ENCODE data around the gene STK24. TPM values are rescaled to one million over a fixed set of nuclear protein-coding genes. Genes with fewer than 3 reads are reported as not detected.

The STK24 gene
- polyA plus RNA-seq, 2 of the 4 experiments (the other 2 are of a cell fraction), result 46.1 to 55.6 TPM

DNA sequence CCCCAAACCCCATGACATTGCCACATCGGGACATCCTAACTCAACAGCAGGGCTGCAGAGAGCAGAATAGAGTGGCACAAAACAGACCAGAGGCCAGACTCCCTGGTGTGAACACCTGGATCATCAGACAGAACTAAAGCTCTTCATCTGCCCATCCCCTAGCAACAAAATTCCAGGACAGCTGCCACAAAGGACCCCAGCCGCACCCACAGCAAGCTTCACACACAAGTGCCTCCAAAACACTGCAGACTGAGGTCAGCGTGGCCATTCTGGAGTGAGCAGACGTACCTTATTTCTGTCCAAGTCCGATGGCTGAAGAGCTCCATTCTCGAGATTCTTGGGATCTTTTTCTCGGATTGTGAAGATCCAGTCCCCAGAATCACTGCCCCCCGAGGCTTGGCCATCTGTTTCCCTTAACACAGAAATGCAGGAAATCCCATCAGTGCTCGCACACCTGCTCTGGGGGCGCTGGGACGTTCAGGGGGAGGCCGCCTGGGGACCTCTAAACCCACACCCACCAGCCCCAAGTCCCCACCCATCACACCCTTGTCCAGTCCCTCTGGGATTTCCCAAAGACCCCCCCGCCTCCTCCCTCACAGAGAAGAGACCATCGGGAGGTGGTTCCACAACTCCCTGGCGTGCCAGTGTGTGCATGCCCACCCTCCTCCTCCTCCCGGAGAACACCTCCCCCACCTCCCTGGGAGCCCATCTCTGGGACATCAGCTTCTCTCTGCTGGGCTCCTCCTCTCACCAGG, 115.2 kb downstream of the STK24 start:
- no peak for TF ChIP-seq MAZ (IDR thresholded peaks at IDR 0.05; ENCODE audit: borderline replicate concordance, low read depth, low read length)
- TF ChIP-seq NR3C1 (IDR thresholded peaks at IDR 0.05), result no peak
- no peak for TF ChIP-seq MYC (IDR thresholded peaks at IDR 0.05; ENCODE audit: borderline replicate concordance, low read length)
- no peak for TF ChIP-seq TP53 (CRISPR knock-in tag; IDR thresholded peaks at IDR 0.05)
- TF ChIP-seq, protein P1, sequence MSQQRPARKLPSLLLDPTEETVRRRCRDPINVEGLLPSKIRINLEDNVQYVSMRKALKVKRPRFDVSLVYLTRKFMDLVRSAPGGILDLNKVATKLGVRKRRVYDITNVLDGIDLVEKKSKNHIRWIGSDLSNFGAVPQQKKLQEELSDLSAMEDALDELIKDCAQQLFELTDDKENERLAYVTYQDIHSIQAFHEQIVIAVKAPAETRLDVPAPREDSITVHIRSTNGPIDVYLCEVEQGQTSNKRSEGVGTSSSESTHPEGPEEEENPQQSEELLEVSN (IDR thresholded peaks at IDR 0.05; ENCODE audit: borderline replicate concordance, low read depth), result no peak
- no peak for TF ChIP-seq NFE2L2 (conservative IDR thresholded peaks at IDR 0.05; ENCODE audit: low read length)
- TF ChIP-seq CHD2 (IDR thresholded peaks at IDR 0.05; ENCODE audit: low read length, partially characterized antibody), result no peak
- TF ChIP-seq CBX8 (IDR thresholded peaks at IDR 0.05), result no peak
- TF ChIP-seq, protein P2, sequence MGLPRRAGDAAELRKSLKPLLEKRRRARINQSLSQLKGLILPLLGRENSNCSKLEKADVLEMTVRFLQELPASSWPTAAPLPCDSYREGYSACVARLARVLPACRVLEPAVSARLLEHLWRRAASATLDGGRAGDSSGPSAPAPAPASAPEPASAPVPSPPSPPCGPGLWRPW (IDR thresholded peaks at IDR 0.05), result no peak
- TF ChIP-seq ZC3H11A (IDR thresholded peaks at IDR 0.05), result no peak
- no peak for TF ChIP-seq GATA3 (IDR thresholded peaks at IDR 0.05; ENCODE audit: borderline replicate concordance)
- no peak for TF ChIP-seq RARB (CRISPR knock-in tag; IDR thresholded peaks at IDR 0.05)
- no peak for TF ChIP-seq ZSCAN20 (CRISPR knock-in tag; IDR thresholded peaks at IDR 0.05)
- no peak for TF ChIP-seq ESRRA (IDR thresholded peaks at IDR 0.05; ENCODE audit: borderline replicate concordance, low read length)
- TF ChIP-seq, protein P3, sequence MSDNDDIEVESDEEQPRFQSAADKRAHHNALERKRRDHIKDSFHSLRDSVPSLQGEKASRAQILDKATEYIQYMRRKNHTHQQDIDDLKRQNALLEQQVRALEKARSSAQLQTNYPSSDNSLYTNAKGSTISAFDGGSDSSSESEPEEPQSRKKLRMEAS (IDR thresholded peaks at IDR 0.05), result no peak
- TF ChIP-seq RFX5 (IDR thresholded peaks at IDR 0.05), result no peak
- TF ChIP-seq, protein P4, sequence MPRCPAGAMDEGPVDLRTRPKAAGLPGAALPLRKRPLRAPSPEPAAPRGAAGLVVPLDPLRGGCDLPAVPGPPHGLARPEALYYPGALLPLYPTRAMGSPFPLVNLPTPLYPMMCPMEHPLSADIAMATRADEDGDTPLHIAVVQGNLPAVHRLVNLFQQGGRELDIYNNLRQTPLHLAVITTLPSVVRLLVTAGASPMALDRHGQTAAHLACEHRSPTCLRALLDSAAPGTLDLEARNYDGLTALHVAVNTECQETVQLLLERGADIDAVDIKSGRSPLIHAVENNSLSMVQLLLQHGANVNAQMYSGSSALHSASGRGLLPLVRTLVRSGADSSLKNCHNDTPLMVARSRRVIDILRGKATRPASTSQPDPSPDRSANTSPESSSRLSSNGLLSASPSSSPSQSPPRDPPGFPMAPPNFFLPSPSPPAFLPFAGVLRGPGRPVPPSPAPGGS (IDR thresholded peaks at IDR 0.05), result no peak
- no peak for TF ChIP-seq FOSB (CRISPR knock-in tag; IDR thresholded peaks at IDR 0.05)
- no peak for TF ChIP-seq JUNB (IDR thresholded peaks at IDR 0.05)
- TF ChIP-seq SMC3 (IDR thresholded peaks at IDR 0.05), result no peak
- 89% methylated on average over 14 of the region's 16 CpGs for WGBS (ENCODE audit: missing lambda C conversion rate)
- no peak for ATAC-seq
- Histone ChIP-seq H3K9me3 (no peaks in the 10 kb centered on the region), H3K4me1 (no peaks in the 10 kb centered on the region), H3K4me2 (no peak overlapping the region), H3K27ac (no peak overlapping the region), H3K4me3 (no peak overlapping the region)
- DNase-seq (ENCODE audit: low read depth in 1 of 2, low spot score in 1 of 2), result no peak
- ChIA-PET CTCF (interaction anchor here (1.7 kb wide), 1 partner anchor 14 kb away, joined by 6 read pairs; no protein-coding TSS in a partner anchor), POLR2A (no interaction called here)
- no peak for FAIRE-seq

DNA sequence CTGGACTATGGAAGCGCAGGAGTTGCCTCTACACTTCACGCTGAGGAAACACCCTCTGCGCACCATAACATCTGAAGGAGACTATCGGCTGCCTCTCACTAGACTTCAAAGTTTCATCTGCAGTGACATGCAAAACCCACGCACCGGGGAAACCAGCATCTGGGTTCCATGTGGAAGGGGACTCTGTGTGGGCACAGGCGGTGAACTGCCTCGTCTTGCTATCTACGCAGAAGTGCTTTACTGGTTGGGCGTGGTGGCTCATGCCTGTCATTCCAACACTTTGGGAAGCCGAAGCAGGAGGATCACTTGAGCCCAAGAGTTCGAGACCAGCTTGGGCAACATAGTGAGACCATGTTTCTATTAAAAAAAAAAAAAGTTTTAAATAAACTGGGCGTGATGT, 116.4 kb downstream of the STK24 start:
- Histone ChIP-seq H3K27ac (no peak overlapping the region), H3K9me3 (no peaks in the 10 kb centered on the region), H3K4me2 (no peak overlapping the region), H3K4me3 (no peak overlapping the region), H3K4me1 (no peaks in the 10 kb centered on the region)
- FAIRE-seq (no peak), ATAC-seq (no peak), DNase-seq (ENCODE audit: low read depth in 1 of 2, low spot score in 1 of 2) (no peak)
- ChIA-PET CTCF (interaction anchor here (0.8 kb wide), 1 partner anchor 9 kb away, joined by 4 read pairs; no protein-coding TSS in a partner anchor), POLR2A (no interaction called here)
- TF ChIP-seq ZFP36 (IDR thresholded peaks at IDR 0.05; ENCODE audit: borderline replicate concordance, partially characterized antibody) (no peak), TP53 (CRISPR knock-in tag; IDR thresholded peaks at IDR 0.05) (no peak), RARB (CRISPR knock-in tag; IDR thresholded peaks at IDR 0.05) (no peak), MAFK (IDR thresholded peaks at IDR 0.05; ENCODE audit: partially characterized antibody) (no peak)
- TF ChIP-seq, protein P3 (IDR thresholded peaks at IDR 0.05), result no peak
- TF ChIP-seq, protein P5, sequence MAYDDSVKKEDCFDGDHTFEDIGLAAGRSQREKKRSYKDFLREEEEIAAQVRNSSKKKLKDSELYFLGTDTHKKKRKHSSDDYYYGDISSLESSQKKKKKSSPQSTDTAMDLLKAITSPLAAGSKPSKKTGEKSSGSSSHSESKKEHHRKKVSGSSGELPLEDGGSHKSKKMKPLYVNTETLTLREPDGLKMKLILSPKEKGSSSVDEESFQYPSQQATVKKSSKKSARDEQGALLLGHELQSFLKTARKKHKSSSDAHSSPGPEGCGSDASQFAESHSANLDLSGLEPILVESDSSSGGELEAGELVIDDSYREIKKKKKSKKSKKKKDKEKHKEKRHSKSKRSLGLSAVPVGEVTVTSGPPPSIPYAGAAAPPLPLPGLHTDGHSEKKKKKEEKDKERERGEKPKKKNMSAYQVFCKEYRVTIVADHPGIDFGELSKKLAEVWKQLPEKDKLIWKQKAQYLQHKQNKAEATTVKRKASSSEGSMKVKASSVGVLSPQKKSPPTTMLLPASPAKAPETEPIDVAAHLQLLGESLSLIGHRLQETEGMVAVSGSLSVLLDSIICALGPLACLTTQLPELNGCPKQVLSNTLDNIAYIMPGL (CRISPR knock-in tag; IDR thresholded peaks at IDR 0.05; ENCODE audit: borderline replicate concordance), result no peak
- 88% methylated on average over 13 of the region's 13 CpGs for WGBS (ENCODE audit: missing lambda C conversion rate)

All from A549 (cell line).